ENCODE results near the gene OSBPL9. TPM values are rescaled to one million over a fixed set of nuclear protein-coding genes. Genes with fewer than 3 reads are reported as not detected.
A peak's percentile ranks its signal among the peaks of the same experiment; 100 is the strongest.

The OSBPL9 gene
- total and polyA plus RNA-seq, 5 donors: 46.1 to 68.8 (median 61.3) TPM

GRCh38 chr1:51649593-51650091 is 32.8 kb downstream of the OSBPL9 start:
- Histone ChIP-seq H3K4me3 (ENCODE audit: low read length) (no peak overlapping the region), H3K27me3 (ENCODE audit: control insufficient read depth, insufficient read depth) (no peaks in the 10 kb centered on the region), H3K4me1 (ENCODE audit: control insufficient read depth, insufficient read depth, low read length) (peaks cover 20% of the 10 kb centered on the region), H3K27ac (ENCODE audit: low read length) (no peak overlapping the region), H3K9me3 (ENCODE audit: control insufficient read depth, low read length) (no peaks in the 10 kb centered on the region)
- no peak for ATAC-seq
- no peak for DNase-seq
- intact Hi-C loops (cut with DNase I): loop anchor here in 1 of 4 donors (10.0 kb wide), 1 partner anchor 85 kb away; no protein-coding TSS in a partner anchor
- WGBS: 75% methylated on average over 4 of the region's 4 CpGs

- intact Hi-C loops (cut with DNase I): no loop called here
- no peak overlapping the region for H3K27ac ChIP-seq (ENCODE audit: low read length)
- H3K27me3 ChIP-seq (ENCODE audit: control insufficient read depth, insufficient read depth): no peaks in the 10 kb centered on the region
- H3K4me1 ChIP-seq (ENCODE audit: control insufficient read depth, insufficient read depth, low read length): peaks cover 19% of the 10 kb centered on the region
- no peak for ATAC-seq
- WGBS: 89% methylated on average over 1 of the region's 1 CpG
- no peak for DNase-seq
- no peaks in the 10 kb centered on the region for H3K9me3 ChIP-seq (ENCODE audit: control insufficient read depth, low read length)
- H3K4me3 ChIP-seq (ENCODE audit: low read length): no peak overlapping the region
Measured at GRCh38 chr1:51650198-51650597, 33.3 kb downstream of the OSBPL9 start.

GRCh38 chr1:51651552-51651942 is 34.7 kb downstream of the OSBPL9 start:
- Histone ChIP-seq H3K27me3 (ENCODE audit: control insufficient read depth, insufficient read depth) (no peaks in the 10 kb centered on the region), H3K4me3 (ENCODE audit: low read length) (no peak overlapping the region), H3K27ac (ENCODE audit: low read length) (no peak overlapping the region), H3K9me3 (ENCODE audit: control insufficient read depth, low read length) (no peaks in the 10 kb centered on the region), H3K4me1 (ENCODE audit: control insufficient read depth, insufficient read depth, low read length) (peaks cover 19% of the 10 kb centered on the region)
- 99% methylated on average over 3 of the region's 3 CpGs for WGBS
- no peak for ATAC-seq
- DNase-seq: no peak
- intact Hi-C loops (cut with DNase I): no loop called here

GRCh38 chr1:51652599-51652998 is 35.7 kb downstream of the OSBPL9 start:
- no peak for ATAC-seq
- Histone ChIP-seq H3K9me3 (ENCODE audit: control insufficient read depth, low read length) (no peaks in the 10 kb centered on the region), H3K27me3 (ENCODE audit: control insufficient read depth, insufficient read depth) (no peaks in the 10 kb centered on the region), H3K4me1 (ENCODE audit: control insufficient read depth, insufficient read depth, low read length) (peaks cover 19% of the 10 kb centered on the region), H3K4me3 (ENCODE audit: low read length) (no peak overlapping the region), H3K27ac (ENCODE audit: low read length) (no peak overlapping the region)
- DNase-seq: no peak
- intact Hi-C loops (cut with DNase I): no loop called here

- Histone ChIP-seq H3K4me1 (ENCODE audit: control insufficient read depth, insufficient read depth, low read length) (peaks cover 14% of the 10 kb centered on the region), H3K27me3 (ENCODE audit: control insufficient read depth, insufficient read depth) (no peaks in the 10 kb centered on the region), H3K9me3 (ENCODE audit: control insufficient read depth, low read length) (no peaks in the 10 kb centered on the region), H3K27ac (ENCODE audit: low read length) (no peak overlapping the region), H3K4me3 (ENCODE audit: low read length) (no peak overlapping the region)
- ATAC-seq (peak in 1 of 2 donors; percentile 47), DNase-seq (no peak)
- intact Hi-C loops (cut with DNase I): no loop called here
Measured at GRCh38 chr1:51653127-51653526, 36.2 kb downstream of the OSBPL9 start.

GRCh38 chr1:51654000-51654399 is 37.1 kb downstream of the OSBPL9 start:
- H3K4me1 ChIP-seq (ENCODE audit: control insufficient read depth, insufficient read depth, low read length): peaks cover 10% of the 10 kb centered on the region
- no peak overlapping the region for H3K27ac ChIP-seq (ENCODE audit: low read length)
- no peak overlapping the region for H3K4me3 ChIP-seq (ENCODE audit: low read length)
- DNase-seq (no peak), ATAC-seq (peak in 1 of 2 donors; percentile 10)
- WGBS: 58% methylated on average over 1 of the region's 1 CpG
- H3K27me3 ChIP-seq (ENCODE audit: control insufficient read depth, insufficient read depth): no peaks in the 10 kb centered on the region
- H3K9me3 ChIP-seq (ENCODE audit: control insufficient read depth, low read length): no peaks in the 10 kb centered on the region
- intact Hi-C loops (cut with DNase I): no loop called here

GRCh38 chr1:51656374-51656773 is 39.5 kb downstream of the OSBPL9 start:
- intact Hi-C loops (cut with DNase I): no loop called here
- Histone ChIP-seq H3K4me3 (ENCODE audit: low read length) (no peak overlapping the region), H3K27ac (ENCODE audit: low read length) (no peak overlapping the region), H3K9me3 (ENCODE audit: control insufficient read depth, low read length) (no peaks in the 10 kb centered on the region), H3K4me1 (ENCODE audit: control insufficient read depth, insufficient read depth, low read length) (peaks cover 1% of the 10 kb centered on the region), H3K27me3 (ENCODE audit: control insufficient read depth, insufficient read depth) (no peaks in the 10 kb centered on the region)
- ATAC-seq (no peak), DNase-seq (no peak)
- WGBS: 97% methylated on average over 4 of the region's 4 CpGs

- H3K4me3 ChIP-seq (ENCODE audit: low read length): no peak overlapping the region
- ATAC-seq (peak; percentile 5 to 15), DNase-seq (no peak)
- H3K9me3 ChIP-seq (ENCODE audit: control insufficient read depth, low read length): no peaks in the 10 kb centered on the region
- intact Hi-C loops (cut with DNase I): no loop called here
- WGBS: 89% methylated on average over 1 of the region's 1 CpG
- H3K27ac ChIP-seq (ENCODE audit: low read length): no peak overlapping the region
- peaks cover 5% of the 10 kb centered on the region for H3K4me1 ChIP-seq (ENCODE audit: control insufficient read depth, insufficient read depth, low read length)
- no peaks in the 10 kb centered on the region for H3K27me3 ChIP-seq (ENCODE audit: control insufficient read depth, insufficient read depth)
Measured at GRCh38 chr1:51660580-51660979, 43.7 kb downstream of the OSBPL9 start.

GRCh38 chr1:51661081-51661518 is 44.2 kb downstream of the OSBPL9 start:
- WGBS: 13% methylated on average over 3 of the region's 3 CpGs
- H3K4me3 ChIP-seq (ENCODE audit: low read length): no peak overlapping the region
- H3K4me1 ChIP-seq (ENCODE audit: control insufficient read depth, insufficient read depth, low read length): peaks cover 5% of the 10 kb centered on the region
- H3K9me3 ChIP-seq (ENCODE audit: control insufficient read depth, low read length): no peaks in the 10 kb centered on the region
- intact Hi-C loops (cut with DNase I): no loop called here
- no peaks in the 10 kb centered on the region for H3K27me3 ChIP-seq (ENCODE audit: control insufficient read depth, insufficient read depth)
- H3K27ac ChIP-seq (ENCODE audit: low read length): peak overlapping the region; percentile 71
- DNase-seq (no peak), ATAC-seq (peak; percentile 86 to 88)

GRCh38 chr1:51663105-51663504 is 46.2 kb downstream of the OSBPL9 start:
- no peaks in the 10 kb centered on the region for H3K9me3 ChIP-seq (ENCODE audit: control insufficient read depth, low read length)
- H3K27me3 ChIP-seq (ENCODE audit: control insufficient read depth, insufficient read depth): no peaks in the 10 kb centered on the region
- intact Hi-C loops (cut with DNase I): no loop called here
- DNase-seq: no peak
- H3K4me3 ChIP-seq (ENCODE audit: low read length): no peak overlapping the region
- no peak for ATAC-seq
- H3K4me1 ChIP-seq (ENCODE audit: control insufficient read depth, insufficient read depth, low read length): peaks cover 7% of the 10 kb centered on the region
- WGBS: 40% methylated on average over 1 of the region's 1 CpG
- no peak overlapping the region for H3K27ac ChIP-seq (ENCODE audit: low read length)

GRCh38 chr1:51663721-51664120 is 46.8 kb downstream of the OSBPL9 start:
- no peak for ATAC-seq
- WGBS: 88% methylated on average over 2 of the region's 2 CpGs
- Histone ChIP-seq H3K4me3 (ENCODE audit: low read length) (no peak overlapping the region), H3K27me3 (ENCODE audit: control insufficient read depth, insufficient read depth) (no peaks in the 10 kb centered on the region), H3K4me1 (ENCODE audit: control insufficient read depth, insufficient read depth, low read length) (peaks cover 7% of the 10 kb centered on the region), H3K9me3 (ENCODE audit: control insufficient read depth, low read length) (no peaks in the 10 kb centered on the region), H3K27ac (ENCODE audit: low read length) (no peak overlapping the region)
- DNase-seq: no peak
- intact Hi-C loops (cut with DNase I): no loop called here
